CD8-positive, alpha-beta memory T cell (primary cell): Measurements from ENCODE around the gene PSMB7. TPM values are rescaled to one million over a fixed set of nuclear protein-coding genes. Genes with fewer than 3 reads are reported as not detected.

Source experiments
- CTCF ChIA-PET: fragments of 350-600 bp; sonication (Branson Sonifier 250); formaldehyde crosslinking; loops from one replicate; lab custom pipeline; 2021; ENCODE audit warnings: antibody characterized with exemption; lab: Charles Lee
- POLR2A ChIA-PET: fragments of 350-600 bp; sonication (Branson Sonifier 250); formaldehyde crosslinking; loops from one replicate; lab custom pipeline; 2021; ENCODE audit warnings: antibody characterized with exemption; lab: Charles Lee
- DNase-seq, 5 donors: peaks; one replicate each; pipeline versions ENCODE4 v3.0.0 to v3.0.0-alpha.2; 2020 to 2022; ENCODE audit warnings: mixed read lengths in 1 of 5
- H3K27ac ChIP-seq: one replicate; pipeline ENCODE4 v1.7.0; 2013; ENCODE audit warnings: low read depth, mild to moderate bottlenecking, low read length, moderate library complexity
- H3K27me3 ChIP-seq: 2 replicates; pipeline ENCODE4 v1.7.0; 2013; ENCODE audit warnings: low read length, mild to moderate bottlenecking; ENCODE audit not compliant: insufficient read depth, poor library complexity, severe bottlenecking
- H3K36me3 ChIP-seq: 2 replicates; pipeline ENCODE4 v1.7.0; 2013; ENCODE audit warnings: mild to moderate bottlenecking, low read length, moderate library complexity; ENCODE audit not compliant: insufficient read depth
- H3K4me1 ChIP-seq: 2 replicates; pipeline ENCODE4 v1.7.0; 2013; ENCODE audit warnings: mild to moderate bottlenecking, low read length, moderate library complexity; ENCODE audit not compliant: insufficient read depth
- H3K4me3 ChIP-seq: 2 replicates; pipeline ENCODE4 v1.7.0; 2013; ENCODE audit warnings: mild to moderate bottlenecking, low read length
- H3K9me3 ChIP-seq: 2 replicates; pipeline ENCODE4 v1.7.0; 2013; ENCODE audit warnings: mild to moderate bottlenecking, low read length
- H3K27ac Mint-ChIP-seq, 8 donors: one replicate each; pipeline ENCODE4 v1.8.0; 2020 to 2021; ENCODE audit warnings: mixed read lengths in 8 of 8, mild to moderate bottlenecking in 6 of 8, inconsistent platforms in 3 of 8, moderate library complexity in 3 of 8
- H3K27me3 Mint-ChIP-seq, 2 donors: one replicate each; pipeline ENCODE4 v1.8.0; 2020 to 2021; ENCODE audit warnings: mixed read lengths in 2 of 2, mild to moderate bottlenecking in 1 of 2, moderate library complexity in 1 of 2
- H3K36me3 Mint-ChIP-seq, 3 donors: one replicate each; pipeline ENCODE4 v1.8.0; 2020 to 2021; ENCODE audit warnings: mixed read lengths in 3 of 3, inconsistent platforms in 1 of 3, mild to moderate bottlenecking in 1 of 3
- H3K4me1 Mint-ChIP-seq, 3 donors: one replicate each; pipeline ENCODE4 v1.8.0; 2020 to 2021; ENCODE audit warnings: mixed read lengths in 3 of 3, inconsistent platforms in 1 of 3, mild to moderate bottlenecking in 1 of 3
- H3K4me3 Mint-ChIP-seq, 7 donors: one replicate each; pipeline ENCODE4 v1.8.0; 2020 to 2021; ENCODE audit warnings: mixed read lengths in 7 of 7, mild to moderate bottlenecking in 6 of 7, moderate library complexity in 4 of 7, inconsistent platforms in 2 of 7
- H3K9me3 Mint-ChIP-seq, 5 donors: one replicate each; pipeline ENCODE4 v1.8.0; 2020 to 2022; ENCODE audit warnings: mixed read lengths in 5 of 5, mild to moderate bottlenecking in 3 of 5, moderate library complexity in 2 of 5, inconsistent platforms in 1 of 5
- polyA plus RNA-seq: library from polyadenylated mRNA; unstranded; fragments of 300-500 nt; fragmentation: Illumina TruSeq; gene quantifications from one replicate; pipeline ENCODE4 v1.2.3, GENCODE V29; 2021
- total RNA-seq, 2 experiments: library from RNA; stranded (reverse); gene quantifications; one replicate each; pipeline ENCODE4 v1.2.3, GENCODE V29; 2021

PSMB7 gene
- total and polyA plus RNA-seq, 3 experiments from 2014 or later = 161 to 215 (median 215) TPM

GRCh38 chr9:124454791-124455443 is 39.7 kb upstream of the PSMB7 start:
- H3K36me3 ChIP-seq = no peaks in the 10 kb centered on the region
- no peaks in the 10 kb centered on the region for H3K4me1 ChIP-seq
- H3K27ac ChIP-seq = no peak overlapping the region
- H3K9me3 Mint-ChIP-seq = no peaks in the 10 kb centered on the region
- H3K27me3 Mint-ChIP-seq = peaks cover 19 to 20% of the 10 kb centered on the region in 2 donors
- H3K4me3 Mint-ChIP-seq = no peak overlapping the region
- no peaks in the 10 kb centered on the region for H3K9me3 ChIP-seq
- H3K4me1 Mint-ChIP-seq = no peaks in the 10 kb centered on the region
- peaks cover 4% of the 10 kb centered on the region for H3K27me3 ChIP-seq
- CTCF ChIA-PET = no interaction called here
- no peaks in the 10 kb centered on the region for H3K36me3 Mint-ChIP-seq
- POLR2A ChIA-PET = no interaction called here
- H3K4me3 ChIP-seq = no peak overlapping the region
- DNase-seq = no peak
- H3K27ac Mint-ChIP-seq = no peak overlapping the region

GRCh38 chr9:124454296-124454695 is 39.1 kb upstream of the PSMB7 start:
- H3K27me3 Mint-ChIP-seq = peaks cover 22% of the 10 kb centered on the region in 2 donors
- no peaks in the 10 kb centered on the region for H3K36me3 Mint-ChIP-seq
- no peaks in the 10 kb centered on the region for H3K9me3 Mint-ChIP-seq
- no peaks in the 10 kb centered on the region for H3K4me1 Mint-ChIP-seq
- H3K27ac Mint-ChIP-seq = no peak overlapping the region
- Histone ChIP-seq H3K9me3 (no peaks in the 10 kb centered on the region), H3K27ac (no peak overlapping the region), H3K4me3 (no peak overlapping the region), H3K4me1 (no peaks in the 10 kb centered on the region), H3K27me3 (peaks cover 4% of the 10 kb centered on the region), H3K36me3 (no peaks in the 10 kb centered on the region)
- POLR2A ChIA-PET = no interaction called here
- CTCF ChIA-PET = no interaction called here
- no peak for DNase-seq
- H3K4me3 Mint-ChIP-seq = no peak overlapping the region

- H3K4me3 Mint-ChIP-seq = no peak overlapping the region
- no peaks in the 10 kb centered on the region for H3K9me3 Mint-ChIP-seq
- no peak for DNase-seq
- H3K36me3 Mint-ChIP-seq = no peaks in the 10 kb centered on the region
- peaks cover 22 to 23% of the 10 kb centered on the region in 2 donors for H3K27me3 Mint-ChIP-seq
- H3K27ac ChIP-seq = no peak overlapping the region
- no peaks in the 10 kb centered on the region for H3K4me1 Mint-ChIP-seq
- H3K27ac Mint-ChIP-seq = no peak overlapping the region
- no peaks in the 10 kb centered on the region for H3K4me1 ChIP-seq
- no peaks in the 10 kb centered on the region for H3K36me3 ChIP-seq
- POLR2A ChIA-PET = no interaction called here
- H3K27me3 ChIP-seq = peaks cover 4% of the 10 kb centered on the region
- no peaks in the 10 kb centered on the region for H3K9me3 ChIP-seq
- CTCF ChIA-PET = no interaction called here
- no peak overlapping the region for H3K4me3 ChIP-seq
Observed at GRCh38 chr9:124453586-124454191, 38.4 kb upstream of the PSMB7 start.

GRCh38 chr9:124452841-124453585 is 37.8 kb upstream of the PSMB7 start:
- peaks cover 4% of the 10 kb centered on the region for H3K27me3 ChIP-seq

GRCh38 chr9:124452326-124452725 is 37.1 kb upstream of the PSMB7 start:
- H3K27me3 ChIP-seq = peaks cover 4% of the 10 kb centered on the region
- ChIA-PET POLR2A (no interaction called here), CTCF (no interaction called here)

More at GRCh38 chr9:124452841-124453585, 37.8 kb upstream of the PSMB7 start:
- Mint-ChIP-seq H3K27ac (no peak overlapping the region), H3K27me3 (peaks cover 21 to 28% of the 10 kb centered on the region in 2 donors), H3K4me3 (no peak overlapping the region), H3K4me1 (no peaks in the 10 kb centered on the region), H3K36me3 (no peaks in the 10 kb centered on the region), H3K9me3 (no peaks in the 10 kb centered on the region)
- POLR2A ChIA-PET = no interaction called here
- Histone ChIP-seq H3K9me3 (no peaks in the 10 kb centered on the region), H3K4me1 (no peaks in the 10 kb centered on the region), H3K36me3 (no peaks in the 10 kb centered on the region), H3K27ac (no peak overlapping the region), H3K4me3 (no peak overlapping the region)
- no peak for DNase-seq
- CTCF ChIA-PET = no interaction called here

DNA sequence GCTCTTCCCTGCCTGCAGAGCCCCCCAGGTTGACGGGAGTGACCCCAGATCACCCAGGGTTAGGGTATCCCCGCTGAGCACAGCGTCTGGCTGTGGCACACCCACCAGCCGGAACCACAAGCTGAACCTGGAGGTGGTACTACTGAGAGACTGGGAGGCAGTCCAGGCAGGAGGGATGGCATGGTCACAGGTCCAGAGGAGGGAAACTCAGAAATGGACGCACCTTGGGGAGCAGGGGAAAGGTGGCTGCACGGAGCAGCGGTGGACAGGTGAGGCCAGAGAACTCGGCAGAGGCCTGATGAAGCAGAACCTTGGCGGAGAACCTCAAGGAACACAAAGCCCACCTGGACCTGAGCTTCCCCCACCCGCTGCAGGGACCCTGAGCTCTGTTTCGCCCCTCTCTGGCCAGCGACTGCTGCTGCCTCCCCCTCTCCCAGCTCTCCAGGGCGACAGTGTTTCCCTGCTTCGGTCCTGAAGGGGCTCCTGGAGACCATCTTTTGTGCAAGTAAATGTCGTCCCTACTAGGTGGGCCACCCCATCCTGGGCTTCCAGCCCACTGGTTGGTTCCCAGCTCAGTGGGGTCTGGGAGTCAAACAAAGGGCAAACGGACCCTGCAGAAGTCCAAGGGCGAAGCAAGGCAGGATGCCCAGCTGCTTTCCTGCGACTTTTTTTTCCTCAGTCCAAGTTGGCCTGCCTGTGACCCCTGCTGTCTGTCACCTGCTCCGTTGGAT is 35.9 kb upstream of the PSMB7 start:
- H3K36me3 ChIP-seq = no peaks in the 10 kb centered on the region
- H3K27ac ChIP-seq = no peak overlapping the region
- no peak overlapping the region for H3K4me3 ChIP-seq
- ChIA-PET POLR2A (no interaction called here), CTCF (no interaction called here)
- Mint-ChIP-seq H3K27me3 (peaks cover 21 to 33% of the 10 kb centered on the region in 2 donors), H3K9me3 (no peaks in the 10 kb centered on the region), H3K4me1 (no peaks in the 10 kb centered on the region), H3K4me3 (no peak overlapping the region), H3K27ac (no peak overlapping the region), H3K36me3 (no peaks in the 10 kb centered on the region)
- DNase-seq = no peak
- no peaks in the 10 kb centered on the region for H3K4me1 ChIP-seq
- no peaks in the 10 kb centered on the region for H3K9me3 ChIP-seq
- peaks cover 4% of the 10 kb centered on the region for H3K27me3 ChIP-seq

More at GRCh38 chr9:124452326-124452725, 37.1 kb upstream of the PSMB7 start:
- H3K27ac ChIP-seq = no peak overlapping the region
- no peaks in the 10 kb centered on the region for H3K9me3 ChIP-seq
- no peaks in the 10 kb centered on the region for H3K9me3 Mint-ChIP-seq
- no peaks in the 10 kb centered on the region for H3K4me1 ChIP-seq
- H3K4me3 ChIP-seq = no peak overlapping the region
- no peak overlapping the region for H3K4me3 Mint-ChIP-seq
- no peaks in the 10 kb centered on the region for H3K36me3 ChIP-seq
- no peaks in the 10 kb centered on the region for H3K4me1 Mint-ChIP-seq
- no peak overlapping the region for H3K27ac Mint-ChIP-seq
- H3K36me3 Mint-ChIP-seq = no peaks in the 10 kb centered on the region
- no peak for DNase-seq
- peaks cover 21 to 28% of the 10 kb centered on the region in 2 donors for H3K27me3 Mint-ChIP-seq

DNA sequence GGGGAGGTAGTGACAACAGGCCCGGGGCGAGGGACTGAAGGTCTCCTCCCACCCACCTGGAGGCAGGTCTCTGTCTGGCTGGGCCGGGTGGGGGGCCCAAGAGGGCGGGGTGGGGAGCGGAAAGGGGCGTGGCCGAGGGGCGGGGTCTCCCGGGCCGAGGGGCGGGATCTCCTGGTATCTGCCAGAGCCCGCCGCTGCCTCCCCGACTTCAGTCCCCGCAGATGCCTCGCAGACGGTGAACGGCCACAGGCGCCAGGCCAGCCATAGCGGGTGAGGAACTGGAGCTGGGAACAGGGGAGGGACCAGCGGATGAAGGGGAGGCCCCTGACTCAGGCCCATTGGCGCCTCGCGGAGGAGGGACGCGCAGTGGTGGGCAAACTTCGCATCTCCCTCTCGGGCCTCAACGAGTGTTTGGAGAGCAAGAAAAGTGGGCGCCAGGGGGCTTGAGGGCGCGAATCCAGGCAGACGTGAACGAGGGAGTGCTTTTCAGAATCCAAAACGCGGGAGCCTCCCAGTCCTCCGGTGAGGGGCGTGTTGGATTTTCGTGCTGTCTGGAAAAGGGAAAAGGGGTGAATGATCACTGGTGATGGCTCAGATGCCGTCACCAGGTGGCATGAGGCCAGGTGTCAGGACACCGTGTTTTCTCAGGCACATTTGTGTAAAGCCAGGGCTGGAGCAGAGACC is 35.1 kb upstream of the PSMB7 start, which contains the start of gene ADGRD2:
Gene ADGRD2 (plus strand): TSS at position 211 of the 684 bp plus-strand sequence. CDS start 1,216 bp downstream, outside the sequence.
- no peaks in the 10 kb centered on the region for H3K4me1 Mint-ChIP-seq
- Histone ChIP-seq H3K9me3 (no peaks in the 10 kb centered on the region), H3K27ac (no peak within 1 kb of the TSS), H3K36me3 (no peaks in the 10 kb centered on the region), H3K4me1 (no peaks in the 10 kb centered on the region), H3K27me3 (peaks cover 4% of the 10 kb centered on the region), H3K4me3 (no peak within 1 kb of the TSS)
- no peak within 1 kb of the TSS for H3K27ac Mint-ChIP-seq
- POLR2A ChIA-PET = no interaction called here
- H3K36me3 Mint-ChIP-seq = no peaks in the 10 kb centered on the region
- no peak within 1 kb of the TSS for H3K4me3 Mint-ChIP-seq
- no peaks in the 10 kb centered on the region for H3K9me3 Mint-ChIP-seq
- no peak for DNase-seq
- H3K27me3 Mint-ChIP-seq = peaks cover 22 to 36% of the 10 kb centered on the region in 2 donors
- CTCF ChIA-PET = no interaction called here
